WTC11 (cell line): Measurements from ENCODE around the gene LAGE3.

Source experiments
- CTCF ChIP-seq: fragments of 200-600 bp; IDR thresholded peaks from 2 replicates; pipeline ENCODE4 v1.8.0; 2022; ENCODE audit warnings: antibody characterized with exemption
- ESRRA ChIP-seq: sonication (generic); formaldehyde crosslinking; IDR thresholded peaks from 2 replicates; pipeline ENCODE4 v1.8.1; 2022; ENCODE audit warnings: mild to moderate bottlenecking, missing genetic modification reagents, borderline replicate concordance
- FOXJ3 ChIP-seq: sonication (generic); formaldehyde crosslinking; IDR thresholded peaks from 2 replicates; pipeline ENCODE4 v1.9.0; 2021; ENCODE audit warnings: missing genetic modification reagents, mild to moderate bottlenecking, borderline replicate concordance
- GABPB1 ChIP-seq: sonication (generic); formaldehyde crosslinking; IDR thresholded peaks from 2 replicates; pipeline ENCODE4 v1.8.1; 2023; ENCODE audit warnings: mild to moderate bottlenecking, missing genetic modification reagents
- TCF7 ChIP-seq: sonication (generic); formaldehyde crosslinking; IDR thresholded peaks from 2 replicates; pipeline ENCODE4 v1.8.0; 2022; ENCODE audit warnings: mild to moderate bottlenecking, low read depth, missing genetic modification reagents, moderate library complexity
- TEAD4 ChIP-seq: sonication (generic); formaldehyde crosslinking; IDR thresholded peaks from 2 replicates; pipeline ENCODE4 v1.8.0; 2022; ENCODE audit warnings: mild to moderate bottlenecking, missing genetic modification reagents
- ZNF138 ChIP-seq: sonication (generic); formaldehyde crosslinking; conservative IDR thresholded peaks from 2 replicates; pipeline ENCODE4 v1.8.1; 2022; ENCODE audit warnings: mild to moderate bottlenecking, moderate library complexity, missing genetic modification reagents
- TF ChIP-seq, protein P1 (sequence below): sonication (generic); formaldehyde crosslinking; IDR thresholded peaks from 2 replicates; pipeline ENCODE4 v1.8.0; 2022; ENCODE audit warnings: mild to moderate bottlenecking, missing genetic modification reagents

- TF ChIP-seq FOXJ3 (no peak), TEAD4 (CRISPR knock-in tag) (no peak), ZNF138 (no peak), GABPB1 (no peak), TCF7 (CRISPR knock-in tag) (no peak), ESRRA (CRISPR knock-in tag) (no peak), CTCF (no peak)
- TF ChIP-seq, protein P1, sequence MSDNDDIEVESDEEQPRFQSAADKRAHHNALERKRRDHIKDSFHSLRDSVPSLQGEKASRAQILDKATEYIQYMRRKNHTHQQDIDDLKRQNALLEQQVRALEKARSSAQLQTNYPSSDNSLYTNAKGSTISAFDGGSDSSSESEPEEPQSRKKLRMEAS (CRISPR knock-in tag), result no peak
Measured at GRCh38 chrX:154469114-154469513, 10.0 kb downstream of the LAGE3 start.
